Hepatocyte (in vitro differentiated cells): ENCODE results near the gene TUBD1. TPM values are rescaled to one million over a fixed set of nuclear protein-coding genes. Genes with fewer than 3 reads are reported as not detected.

Experiments used
- DNase-seq: peaks from one replicate; pipeline ENCODE4 v3.0.0-alpha.2; 2016; ENCODE audit warnings: low spot score
- H2AFZ ChIP-seq: fragments of 200-600 bp; sonication (generic); 2 replicates; pipeline ENCODE4 v1.6.0; 2016; ENCODE audit warnings: antibody characterized with exemption, mild to moderate bottlenecking
- H3K27ac ChIP-seq: fragments of 200-600 bp; sonication (generic); 2 replicates; pipeline ENCODE4 v1.5.1; 2016; ENCODE audit warnings: mild to moderate bottlenecking
- H3K27me3 ChIP-seq: fragments of 200-600 bp; sonication (generic); 2 replicates; pipeline ENCODE4 v1.6.1; 2016
- H3K36me3 ChIP-seq: fragments of 200-600 bp; sonication (generic); replicated peaks from 2 replicates; pipeline ENCODE4 v1.5.1; 2016; ENCODE audit warnings: low read depth; ENCODE audit not compliant: insufficient read depth
- H3K4me1 ChIP-seq: fragments of 200-600 bp; sonication (generic); 2 replicates; pipeline ENCODE4 v1.5.1; 2016; ENCODE audit warnings: mild to moderate bottlenecking, moderate library complexity; ENCODE audit not compliant: insufficient read depth
- H3K4me2 ChIP-seq: fragments of 200-600 bp; sonication (generic); 2 replicates; pipeline ENCODE4 v1.6.0; 2016
- H3K4me3 ChIP-seq: fragments of 200-600 bp; sonication (generic); 2 replicates; pipeline ENCODE4 v1.5.1; 2016; ENCODE audit warnings: mild to moderate bottlenecking
- H3K79me2 ChIP-seq: fragments of 200-600 bp; sonication (generic); 2 replicates; pipeline ENCODE4 v1.6.0; 2017; ENCODE audit warnings: mild to moderate bottlenecking
- H3K9me2 ChIP-seq: fragments of 200-600 bp; sonication (generic); replicated peaks from 2 replicates; pipeline ENCODE4 v1.6.0; 2017; ENCODE audit warnings: mild to moderate bottlenecking; ENCODE audit not compliant: insufficient read depth
- H3K9me3 ChIP-seq: fragments of 200-600 bp; sonication (generic); 2 replicates; pipeline ENCODE4 v1.5.1; 2016; ENCODE audit warnings: low read depth, mild to moderate bottlenecking
- H4K20me1 ChIP-seq: fragments of 200-600 bp; sonication (generic); 2 replicates; pipeline ENCODE4 v1.6.0; 2016; ENCODE audit warnings: mild to moderate bottlenecking; ENCODE audit not compliant: insufficient read depth, poor library complexity, severe bottlenecking
- EZH2 ChIP-seq: fragments of 200-600 bp; sonication (generic); IDR thresholded peaks from 2 replicates; pipeline ENCODE4 v1.6.1; 2016; ENCODE audit warnings: antibody characterized with exemption, mild to moderate bottlenecking, borderline replicate concordance
- EZH2phosphoT487 ChIP-seq: fragments of 200-600 bp; sonication (generic); IDR thresholded peaks from one replicate; pipeline ENCODE4 v1.6.1; 2018; ENCODE audit warnings: antibody characterized with exemption, mild to moderate bottlenecking, low read depth, moderate library complexity; ENCODE audit not compliant: unreplicated experiment, severe bottlenecking
- WGBS: methylation state at CpG from one replicate; pipeline ENCODE4 v1.1.6; 2016; ENCODE audit warnings: low lambda C conversion rate; ENCODE audit errors: missing lambda C conversion rate; 5-methylcytosine and 5-hydroxymethylcytosine counted together
- polyA plus RNA-seq: library from polyadenylated mRNA; unstranded; fragments of >200 nt; fragmentation: Nextera tagmentation; extraction: Ambion mirVana; gene quantifications from 2 replicates; pipeline ENCODE4 v1.2.1, GENCODE V29; 2016
- total RNA-seq: library from RNA; depleted of rRNA; stranded (reverse); fragments of >200 nt; gene quantifications from 2 replicates; pipeline ENCODE4 v1.2.3, GENCODE V29; 2014
- TF ChIP-seq, protein P1 (sequence below): fragments of 200-600 bp; sonication (generic); IDR thresholded peaks from 2 replicates; pipeline ENCODE4 v1.5.1; 2016; ENCODE audit warnings: antibody characterized with exemption, mild to moderate bottlenecking; ENCODE audit not compliant: poor library complexity

The TUBD1 gene
- total and polyA plus RNA-seq, 2 experiments from 2014 or later = 11.8 to 12.0 TPM

DNA sequence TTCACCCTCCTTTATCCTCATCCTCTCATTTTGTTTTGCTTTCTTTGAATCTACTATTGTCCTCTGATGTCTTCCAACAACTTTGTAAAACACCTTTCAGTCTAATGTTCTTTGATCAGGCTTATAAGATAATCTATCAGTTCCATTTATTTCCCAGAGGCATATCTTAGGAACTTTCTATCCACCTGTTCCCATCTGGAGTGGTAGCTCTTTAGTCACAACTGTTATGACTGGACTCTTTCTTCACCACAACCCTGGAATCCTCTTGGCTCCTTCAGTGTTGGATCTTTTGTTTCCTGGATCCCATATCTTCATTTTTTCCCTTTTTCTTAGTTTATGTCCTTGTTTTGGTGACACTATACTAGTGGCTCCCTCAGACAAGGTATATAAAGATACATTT, 23.7 kb upstream of the TUBD1 start:
- no peaks in the 10 kb centered on the region for H3K36me3 ChIP-seq
- H3K9me3 ChIP-seq = no peaks in the 10 kb centered on the region
- TF ChIP-seq, protein P1, sequence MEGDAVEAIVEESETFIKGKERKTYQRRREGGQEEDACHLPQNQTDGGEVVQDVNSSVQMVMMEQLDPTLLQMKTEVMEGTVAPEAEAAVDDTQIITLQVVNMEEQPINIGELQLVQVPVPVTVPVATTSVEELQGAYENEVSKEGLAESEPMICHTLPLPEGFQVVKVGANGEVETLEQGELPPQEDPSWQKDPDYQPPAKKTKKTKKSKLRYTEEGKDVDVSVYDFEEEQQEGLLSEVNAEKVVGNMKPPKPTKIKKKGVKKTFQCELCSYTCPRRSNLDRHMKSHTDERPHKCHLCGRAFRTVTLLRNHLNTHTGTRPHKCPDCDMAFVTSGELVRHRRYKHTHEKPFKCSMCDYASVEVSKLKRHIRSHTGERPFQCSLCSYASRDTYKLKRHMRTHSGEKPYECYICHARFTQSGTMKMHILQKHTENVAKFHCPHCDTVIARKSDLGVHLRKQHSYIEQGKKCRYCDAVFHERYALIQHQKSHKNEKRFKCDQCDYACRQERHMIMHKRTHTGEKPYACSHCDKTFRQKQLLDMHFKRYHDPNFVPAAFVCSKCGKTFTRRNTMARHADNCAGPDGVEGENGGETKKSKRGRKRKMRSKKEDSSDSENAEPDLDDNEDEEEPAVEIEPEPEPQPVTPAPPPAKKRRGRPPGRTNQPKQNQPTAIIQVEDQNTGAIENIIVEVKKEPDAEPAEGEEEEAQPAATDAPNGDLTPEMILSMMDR = no peak
- no peak for TF ChIP-seq EZH2
- no peak for TF ChIP-seq EZH2phosphoT487

DNA sequence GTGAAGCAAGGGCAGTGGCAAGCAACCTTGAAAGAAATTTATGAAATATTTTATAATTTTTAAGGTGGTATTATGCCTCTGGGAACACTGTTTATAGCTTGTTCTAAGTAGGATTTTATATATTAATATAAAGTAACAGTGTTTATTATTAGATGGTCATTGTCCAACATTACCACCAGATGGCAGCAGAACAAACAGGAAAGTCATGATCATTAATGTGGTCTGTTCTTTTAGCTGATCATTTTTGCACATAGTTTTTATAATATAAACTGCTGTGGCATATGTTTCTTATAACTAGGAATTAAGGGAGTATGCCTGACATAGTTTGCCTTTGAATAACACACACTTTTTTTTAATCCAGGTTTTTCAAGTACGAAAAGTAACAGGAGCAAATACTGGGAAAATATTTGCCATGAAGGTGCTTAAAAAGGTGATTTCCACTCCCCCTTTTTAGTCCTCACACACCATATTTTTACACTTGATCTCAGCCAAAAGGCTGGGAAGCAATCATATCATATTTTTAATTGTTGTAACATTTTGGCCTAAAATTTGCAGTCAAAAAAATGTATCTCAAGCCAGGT, 21.6 kb upstream of the TUBD1 start:
- Histone ChIP-seq H3K9me2 (no peaks in the 10 kb centered on the region), H3K9me3 (no peaks in the 10 kb centered on the region), H3K4me2 (no peak overlapping the region), H3K4me1 (no peaks in the 10 kb centered on the region), H3K4me3 (no peak overlapping the region), H3K27me3 (no peaks in the 10 kb centered on the region), H2AFZ (no peak overlapping the region), H4K20me1 (peaks cover 4% of the 10 kb centered on the region), H3K27ac (no peak overlapping the region), H3K36me3 (no peaks in the 10 kb centered on the region), H3K79me2 (peaks cover 11% of the 10 kb centered on the region)
- TF ChIP-seq, protein P1 = peak; percentile 76
- TF ChIP-seq EZH2 (no peak), EZH2phosphoT487 (no peak)
- 78% methylated on average over 1 of the region's 1 CpG for WGBS
- DNase-seq = peak; percentile 61

More for the DNA sequence above, 23.7 kb upstream of the TUBD1 start:
- no peaks in the 10 kb centered on the region for H4K20me1 ChIP-seq
- H3K79me2 ChIP-seq = peaks cover 2% of the 10 kb centered on the region
- H3K4me1 ChIP-seq = no peaks in the 10 kb centered on the region
- H3K27me3 ChIP-seq = no peaks in the 10 kb centered on the region
- no peak for DNase-seq
- no peak overlapping the region for H3K27ac ChIP-seq
- H2AFZ ChIP-seq = no peak overlapping the region
- H3K4me2 ChIP-seq = no peak overlapping the region
- no peaks in the 10 kb centered on the region for H3K9me2 ChIP-seq
- no peak overlapping the region for H3K4me3 ChIP-seq

DNA sequence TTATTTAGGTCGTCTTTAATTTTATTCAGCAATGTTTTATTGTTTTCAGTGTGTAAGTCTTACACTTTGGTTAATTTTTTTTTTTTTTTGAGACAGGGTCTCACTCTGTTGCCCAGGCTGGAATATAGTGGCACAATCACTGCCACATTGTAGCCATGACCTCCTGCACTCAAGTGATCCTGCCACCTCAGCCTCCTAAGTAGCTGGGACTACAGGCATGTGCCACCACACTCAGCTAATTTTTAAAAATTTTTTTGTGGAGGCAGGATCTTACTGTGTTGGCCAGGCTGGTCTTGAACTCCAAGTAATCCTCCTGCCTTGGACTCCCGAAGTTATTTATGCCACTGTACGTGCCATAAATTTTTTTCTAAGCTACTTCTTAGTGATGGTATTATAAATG, 14.7 kb upstream of the TUBD1 start:
- Histone ChIP-seq H3K9me3 (no peaks in the 10 kb centered on the region), H4K20me1 (peaks cover 15% of the 10 kb centered on the region), H2AFZ (no peak overlapping the region), H3K4me1 (no peaks in the 10 kb centered on the region), H3K4me3 (no peak overlapping the region), H3K9me2 (no peaks in the 10 kb centered on the region), H3K27me3 (no peaks in the 10 kb centered on the region), H3K27ac (no peak overlapping the region), H3K79me2 (peaks cover 71% of the 10 kb centered on the region), H3K36me3 (no peaks in the 10 kb centered on the region), H3K4me2 (no peak overlapping the region)
- DNase-seq = no peak
- TF ChIP-seq EZH2 (no peak), EZH2phosphoT487 (no peak)
- TF ChIP-seq, protein P1 = no peak
- WGBS = 95% methylated on average over 3 of the region's 3 CpGs

DNA sequence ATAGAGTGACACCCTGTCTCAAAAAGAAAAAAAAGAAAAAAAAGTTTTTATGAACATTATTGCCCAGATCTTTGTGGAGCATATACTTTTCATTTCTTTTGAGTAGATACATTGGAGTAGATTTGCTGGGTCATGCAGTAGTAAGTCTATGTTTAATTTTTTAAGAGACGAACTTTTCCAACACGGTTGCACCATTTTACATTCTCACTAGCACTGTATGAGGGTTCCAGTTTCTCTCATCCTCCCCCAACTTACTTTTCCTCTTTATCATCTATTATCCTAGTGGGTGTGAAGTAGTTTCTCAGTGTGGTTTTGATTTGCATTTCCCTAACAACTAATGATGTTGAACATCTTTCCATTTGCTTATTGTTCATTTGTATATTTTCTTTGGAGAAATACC, 10.7 kb upstream of the TUBD1 start:
- Histone ChIP-seq H3K4me2 (no peak overlapping the region), H3K9me2 (no peaks in the 10 kb centered on the region), H3K27ac (no peak overlapping the region), H3K79me2 (peaks cover 97% of the 10 kb centered on the region), H3K4me3 (no peak overlapping the region), H3K36me3 (no peaks in the 10 kb centered on the region), H3K9me3 (no peaks in the 10 kb centered on the region), H2AFZ (no peak overlapping the region), H3K27me3 (no peaks in the 10 kb centered on the region), H3K4me1 (no peaks in the 10 kb centered on the region), H4K20me1 (peaks cover 19% of the 10 kb centered on the region)
- DNase-seq = no peak
- WGBS = 94% methylated on average over 2 of the region's 2 CpGs
- TF ChIP-seq, protein P1 = no peak
- TF ChIP-seq EZH2phosphoT487 = no peak
- TF ChIP-seq EZH2 = no peak
